Measurements from ENCODE around the gene SPEM3.
A peak's percentile ranks its signal among the peaks of the same experiment; 100 is the strongest.

SPEM3 gene

DNA sequence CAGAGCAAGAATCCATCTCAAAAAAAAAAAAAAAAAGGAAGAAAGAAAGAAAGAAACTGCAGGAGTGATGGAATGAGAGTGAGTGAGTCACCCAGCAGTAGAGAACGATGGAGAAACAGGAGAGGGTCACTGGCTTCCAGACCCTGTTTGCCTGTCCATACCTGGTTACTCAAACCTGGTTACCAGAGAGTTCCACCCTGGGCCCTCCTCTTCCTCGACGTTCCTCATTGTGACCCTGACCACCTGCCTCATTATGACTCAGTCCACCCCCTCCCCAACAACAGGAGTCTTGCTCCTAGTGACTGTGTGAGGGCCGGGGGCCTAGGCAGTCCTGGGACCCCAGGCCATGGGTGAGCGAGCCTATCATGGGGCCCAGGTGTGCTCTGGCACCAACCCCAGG lies at the start of gene SPEM3:
Gene SPEM3, plus strand, starts transcription at position 301 of the 400 bp plus-strand sequence. Its CDS starts 46 bp downstream, at position 347.
- no peak for DNase-seq (ENCODE audit: low spot score)

DNA sequence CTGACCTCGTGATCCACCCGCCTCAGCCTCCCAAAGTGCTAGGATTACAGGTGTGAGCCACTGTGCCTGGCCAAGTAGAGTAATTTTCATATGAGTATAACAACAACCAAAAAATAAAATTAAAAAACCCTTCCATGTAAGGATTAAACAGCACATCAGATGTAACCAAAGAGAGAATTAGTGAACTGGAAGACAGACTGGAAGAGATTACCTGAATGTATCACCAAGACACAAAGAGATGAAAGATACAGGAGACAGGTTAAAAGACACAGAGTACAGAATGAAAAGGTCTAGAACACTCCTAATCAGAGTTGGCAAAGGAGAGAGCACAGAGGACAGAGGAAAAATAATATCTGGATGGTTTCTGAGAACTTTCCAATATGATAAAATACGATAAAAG lies 49.5 kb upstream of the SPEM3 start:
- DNase-seq (ENCODE audit: low spot score) = no peak

DNA sequence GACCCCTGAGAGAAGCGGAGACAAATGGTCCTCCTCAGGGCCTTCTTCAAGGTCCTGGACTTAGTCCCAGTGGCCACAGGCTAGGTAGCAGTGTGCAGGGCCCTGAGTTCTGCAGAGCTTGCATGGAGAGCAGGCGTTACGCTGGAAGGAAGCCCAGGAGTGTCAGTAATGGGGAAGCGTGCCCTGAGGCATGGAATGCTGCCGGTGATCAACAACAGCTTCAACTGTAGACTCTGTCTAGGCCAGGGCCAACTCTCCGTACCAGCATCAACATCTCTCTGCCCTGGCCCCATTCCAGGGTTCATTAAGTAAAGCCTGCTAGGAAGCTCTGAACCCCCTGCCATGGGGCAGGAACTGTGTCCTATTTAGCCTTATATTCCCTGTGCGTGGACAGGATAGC lies 48.3 kb upstream of the SPEM3 start:
- peak; percentile 60 for DNase-seq (ENCODE audit: low spot score)

DNA sequence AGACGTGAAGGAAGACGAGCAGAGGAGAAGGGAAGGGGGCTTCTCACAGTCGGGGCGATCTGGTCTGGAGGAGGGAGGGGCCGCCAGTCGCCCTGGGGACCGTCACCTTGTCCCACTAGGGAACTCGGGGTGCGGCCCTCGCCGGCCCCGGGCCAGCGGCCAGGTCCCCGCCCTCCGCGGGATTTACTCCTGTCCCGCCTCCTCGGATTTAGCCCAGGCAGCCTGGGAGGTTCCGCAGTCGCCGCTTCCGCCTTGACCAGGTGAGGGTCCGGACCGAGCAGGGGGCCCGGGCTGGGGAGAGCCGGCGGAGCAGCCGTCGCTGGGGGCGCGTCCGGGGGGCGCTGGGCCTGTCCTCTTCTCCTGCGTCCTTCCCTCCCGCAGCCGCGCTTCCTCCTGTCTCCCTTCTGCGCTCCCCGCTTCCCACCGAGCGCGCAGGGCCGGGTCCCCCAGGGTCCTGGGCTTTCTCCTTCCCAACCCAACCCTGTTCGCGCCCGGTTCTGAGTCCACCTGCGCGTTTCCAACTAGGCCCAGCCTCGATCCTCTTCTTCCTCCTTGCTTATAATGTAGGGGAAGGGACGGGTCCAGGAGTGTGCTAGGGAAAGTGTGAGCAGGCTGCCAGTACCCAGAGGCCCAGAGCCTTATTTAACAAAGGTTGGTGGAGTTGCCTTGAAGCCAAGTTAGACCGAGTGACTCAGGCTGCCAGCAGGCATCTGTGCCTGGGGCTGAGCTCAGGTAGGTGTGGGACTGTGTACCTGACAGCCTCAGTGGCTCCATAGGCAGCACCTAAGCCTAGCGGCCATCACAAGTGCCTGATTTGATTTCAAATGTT lies 47.6 kb upstream of the SPEM3 start, which contains the start of gene TNK1:
Gene TNK1, plus strand, starts transcription at position 235 of the 829 bp plus-strand sequence. CDS start 1,838 bp downstream, outside the sequence.
- DNase-seq (ENCODE audit: low spot score) = peak; percentile 81

DNA sequence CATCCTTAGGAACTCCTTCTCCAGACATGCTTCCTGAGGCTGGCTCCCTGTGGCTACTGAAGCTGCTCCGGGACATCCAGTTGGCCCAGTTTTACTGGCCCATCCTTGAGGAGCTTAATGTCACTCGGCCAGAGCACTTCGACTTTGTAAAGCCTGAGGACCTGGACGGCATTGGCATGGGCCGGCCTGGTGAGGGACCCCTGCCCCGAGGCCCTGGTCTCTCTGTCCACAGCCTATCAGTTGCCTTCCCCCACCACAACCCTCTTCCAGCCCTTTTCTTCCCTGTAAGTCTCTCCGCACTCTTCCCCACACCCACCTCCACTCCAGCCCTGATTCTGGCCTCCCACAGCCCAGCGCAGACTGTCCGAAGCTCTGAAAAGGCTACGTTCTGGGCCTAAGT lies 45.8 kb upstream of the SPEM3 start:
- DNase-seq (ENCODE audit: low spot score) = no peak

DNA sequence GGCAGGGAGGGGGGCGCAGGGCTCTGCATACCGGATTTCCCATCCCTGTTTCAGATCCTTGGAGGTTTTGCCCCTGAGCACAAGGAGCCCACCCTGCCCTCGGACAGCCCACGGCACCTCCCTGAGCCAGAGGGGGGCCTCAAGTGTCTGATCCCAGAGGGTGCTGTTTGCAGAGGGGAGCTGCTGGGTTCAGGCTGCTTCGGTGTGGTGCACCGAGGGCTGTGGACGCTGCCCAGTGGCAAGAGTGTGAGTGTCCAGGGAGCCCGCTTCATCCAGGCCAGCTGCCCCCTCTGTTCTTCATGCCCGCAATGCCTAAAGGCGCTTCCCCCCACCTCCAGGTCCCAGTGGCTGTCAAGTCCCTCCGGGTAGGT lies 45.3 kb upstream of the SPEM3 start:
- DNase-seq (ENCODE audit: low spot score) = no peak

DNA sequence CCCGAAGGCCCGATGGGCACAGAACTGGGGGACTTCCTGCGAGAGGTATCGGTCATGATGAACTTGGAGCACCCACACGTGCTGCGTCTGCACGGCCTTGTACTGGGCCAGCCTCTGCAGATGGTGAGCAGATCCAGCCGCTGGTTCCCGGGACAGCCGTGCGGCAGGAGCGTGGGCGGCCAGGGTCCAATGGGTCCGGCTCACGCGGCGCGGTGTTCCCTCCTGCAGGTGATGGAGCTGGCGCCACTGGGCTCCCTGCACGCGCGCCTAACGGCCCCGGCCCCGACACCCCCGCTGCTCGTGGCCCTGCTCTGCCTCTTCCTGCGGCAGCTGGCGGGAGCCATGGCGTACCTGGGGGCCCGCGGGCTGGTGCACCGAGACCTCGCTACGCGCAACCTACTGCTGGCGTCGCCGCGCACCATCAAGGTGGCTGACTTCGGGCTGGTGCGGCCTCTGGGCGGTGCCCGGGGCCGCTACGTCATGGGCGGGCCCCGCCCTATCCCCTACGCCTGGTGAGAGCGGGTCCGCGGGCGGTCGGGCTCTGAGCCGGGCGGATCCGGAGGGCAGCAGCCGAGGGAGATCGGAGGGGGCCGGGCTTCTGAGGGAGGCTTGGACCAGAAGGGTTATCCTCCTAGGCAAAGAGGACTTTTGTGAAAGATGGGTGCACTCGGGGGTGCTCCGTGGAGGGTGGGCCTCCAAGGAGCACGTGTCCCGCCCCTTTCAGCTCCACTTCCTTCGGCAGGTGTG lies 44.7 kb upstream of the SPEM3 start:
- DNase-seq (ENCODE audit: low spot score) = peak; percentile 89

DNA sequence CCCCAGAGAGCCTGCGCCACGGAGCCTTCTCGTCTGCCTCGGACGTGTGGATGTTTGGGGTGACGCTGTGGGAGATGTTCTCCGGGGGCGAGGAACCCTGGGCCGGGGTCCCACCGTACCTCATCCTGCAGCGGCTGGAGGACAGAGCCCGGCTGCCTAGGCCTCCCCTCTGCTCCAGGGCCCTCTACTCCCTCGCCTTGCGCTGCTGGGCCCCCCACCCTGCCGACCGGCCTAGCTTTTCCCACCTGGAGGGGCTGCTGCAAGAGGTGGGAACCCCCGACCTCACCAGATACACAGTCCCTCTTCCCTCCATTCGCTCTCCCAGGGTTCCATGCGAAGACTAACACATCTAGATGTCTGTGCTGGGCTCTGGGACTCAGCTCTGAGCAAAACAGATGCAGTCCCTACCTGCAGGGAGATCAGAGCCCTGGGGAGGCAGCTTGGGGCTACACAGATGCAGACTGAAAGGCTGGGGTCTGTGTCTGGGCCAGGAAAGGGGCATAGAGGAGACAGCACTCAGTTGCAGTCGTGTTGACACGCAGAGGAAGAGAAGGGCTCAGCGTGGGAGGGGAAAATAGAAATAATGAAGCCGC lies 44.1 kb upstream of the SPEM3 start:
- DNase-seq (ENCODE audit: low spot score) = no peak

DNA sequence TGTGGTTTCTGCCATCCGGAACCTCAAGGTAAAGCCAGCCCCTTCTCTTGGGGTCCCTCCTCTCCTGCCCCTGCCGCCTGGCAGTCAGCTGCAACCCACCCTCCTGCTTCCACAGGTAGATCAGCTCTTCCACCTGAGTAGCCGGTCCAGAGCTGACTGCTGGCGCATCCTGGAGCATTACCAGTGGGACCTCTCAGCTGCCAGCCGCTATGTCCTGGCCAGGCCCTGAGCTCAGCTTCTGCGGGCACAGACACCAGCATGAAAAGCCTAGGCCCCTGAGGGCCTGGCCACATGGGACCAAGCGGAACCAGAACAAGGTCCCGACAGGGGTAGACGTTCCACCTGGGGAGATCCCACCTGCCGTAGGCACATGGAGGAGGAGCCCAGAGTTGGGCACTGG lies 39.8 kb upstream of the SPEM3 start:
- DNase-seq (ENCODE audit: low spot score) = no peak

DNA sequence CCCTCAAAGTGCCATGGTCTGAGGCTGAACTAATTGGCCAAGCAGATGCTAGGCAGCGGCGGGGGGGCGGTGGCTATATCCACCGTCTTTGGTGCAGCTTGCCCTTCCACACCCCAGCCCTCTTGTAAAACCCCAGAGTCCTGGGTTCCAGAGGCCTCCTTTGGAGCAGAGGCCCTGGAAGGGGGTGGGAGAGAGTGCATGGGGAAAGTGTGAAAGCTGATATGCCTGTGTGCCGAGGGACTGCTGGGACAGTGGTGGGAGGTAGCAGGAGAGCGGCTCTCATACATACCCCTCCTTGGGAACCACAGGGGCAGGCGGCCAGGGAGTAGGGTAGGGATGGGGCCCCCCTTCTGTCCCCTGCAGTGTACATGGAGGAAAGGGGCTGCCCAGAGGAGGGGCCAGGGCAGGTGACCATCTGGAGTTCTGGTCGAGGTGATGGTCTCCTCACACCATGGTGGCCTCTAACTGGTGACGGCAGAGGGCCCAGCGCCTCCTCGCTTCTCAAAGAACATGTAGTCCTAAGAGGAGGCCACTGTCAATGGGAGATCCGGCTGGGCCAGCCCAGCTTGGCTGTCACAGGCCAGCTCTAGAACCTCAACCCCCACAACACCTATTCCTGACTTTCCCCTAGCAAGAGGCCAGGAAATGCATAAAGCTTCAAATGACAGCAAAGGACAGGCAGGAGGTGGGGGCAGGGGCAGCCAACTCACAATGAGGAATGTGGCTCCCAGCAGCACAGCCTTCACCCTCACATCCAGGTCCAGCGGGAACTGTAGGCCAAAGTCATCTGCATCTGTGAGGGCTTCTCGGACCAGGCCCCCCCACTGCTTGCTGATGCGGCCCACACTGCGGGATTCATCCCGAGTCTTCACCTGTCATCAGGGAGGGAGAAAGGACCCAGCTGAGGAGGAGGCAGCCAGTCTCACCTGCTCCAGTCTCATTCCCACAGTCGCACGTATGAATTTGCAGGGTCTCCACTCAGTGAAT lies 38.4 kb upstream of the SPEM3 start:
- DNase-seq (ENCODE audit: low spot score) = no peak

DNA sequence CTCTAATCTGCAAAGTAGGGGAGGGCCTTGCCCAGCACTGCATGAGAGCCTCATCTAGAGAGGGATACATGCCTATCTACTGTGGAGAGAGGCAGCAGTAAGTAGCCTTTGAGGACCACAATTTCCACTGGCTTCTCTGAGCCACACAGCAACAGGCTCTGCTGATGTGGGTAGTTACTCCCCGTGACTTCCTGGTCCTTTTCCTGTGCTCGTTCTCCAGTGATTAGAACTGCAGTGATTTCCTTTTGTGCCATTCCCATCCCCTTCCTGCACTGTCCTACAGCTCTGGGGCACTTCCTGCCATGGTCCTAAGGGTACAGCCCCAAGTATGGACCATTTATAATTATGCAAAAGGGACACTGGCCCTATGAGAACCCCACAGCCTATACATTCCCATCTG lies 37.4 kb upstream of the SPEM3 start:
- no peak for DNase-seq (ENCODE audit: low spot score)

DNA sequence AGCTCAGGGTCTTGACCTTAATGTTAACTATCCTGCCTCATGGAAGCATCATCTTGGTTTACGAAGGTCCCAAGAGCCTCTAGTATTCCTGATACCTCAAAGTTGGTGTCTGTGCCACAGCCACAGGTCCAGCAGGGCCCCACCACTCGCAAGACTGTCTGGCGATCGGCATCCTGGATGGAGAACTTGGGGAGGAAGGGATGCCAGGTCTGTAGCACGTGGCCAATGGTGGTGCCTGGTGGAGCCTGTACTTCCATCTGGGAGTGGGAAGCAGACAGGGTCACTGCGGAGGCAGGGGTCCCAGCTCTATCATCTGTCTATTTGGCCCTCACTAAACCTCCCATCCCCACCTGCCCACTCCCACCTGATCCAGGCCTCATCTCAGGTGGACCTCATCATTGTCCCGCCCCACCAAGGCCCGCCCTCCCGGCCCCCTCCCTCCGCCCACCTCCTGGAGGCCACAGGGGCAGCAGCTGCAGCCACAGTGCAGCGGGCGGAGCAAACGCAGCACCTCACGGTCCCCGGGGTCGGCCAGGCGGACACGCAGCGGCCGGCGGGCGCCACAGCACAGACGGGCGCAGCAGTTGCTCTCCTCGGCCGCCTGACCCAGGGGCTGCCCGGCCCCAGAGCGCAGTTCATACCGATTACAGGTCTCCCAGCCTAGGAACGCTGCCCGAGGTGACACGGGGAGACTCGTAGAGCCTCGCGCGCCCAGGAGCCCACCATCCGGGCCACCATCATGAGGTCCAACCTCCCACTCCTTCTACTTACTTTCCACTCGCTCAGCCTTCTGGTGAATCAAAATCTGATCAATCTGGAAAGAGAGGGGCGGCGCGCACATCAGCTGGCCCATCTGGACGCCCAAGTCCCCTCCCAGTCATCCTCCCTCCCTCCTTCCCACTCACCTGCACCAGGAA lies 35.7 kb upstream of the SPEM3 start:
- DNase-seq (ENCODE audit: low spot score) = peak; percentile 73

DNA sequence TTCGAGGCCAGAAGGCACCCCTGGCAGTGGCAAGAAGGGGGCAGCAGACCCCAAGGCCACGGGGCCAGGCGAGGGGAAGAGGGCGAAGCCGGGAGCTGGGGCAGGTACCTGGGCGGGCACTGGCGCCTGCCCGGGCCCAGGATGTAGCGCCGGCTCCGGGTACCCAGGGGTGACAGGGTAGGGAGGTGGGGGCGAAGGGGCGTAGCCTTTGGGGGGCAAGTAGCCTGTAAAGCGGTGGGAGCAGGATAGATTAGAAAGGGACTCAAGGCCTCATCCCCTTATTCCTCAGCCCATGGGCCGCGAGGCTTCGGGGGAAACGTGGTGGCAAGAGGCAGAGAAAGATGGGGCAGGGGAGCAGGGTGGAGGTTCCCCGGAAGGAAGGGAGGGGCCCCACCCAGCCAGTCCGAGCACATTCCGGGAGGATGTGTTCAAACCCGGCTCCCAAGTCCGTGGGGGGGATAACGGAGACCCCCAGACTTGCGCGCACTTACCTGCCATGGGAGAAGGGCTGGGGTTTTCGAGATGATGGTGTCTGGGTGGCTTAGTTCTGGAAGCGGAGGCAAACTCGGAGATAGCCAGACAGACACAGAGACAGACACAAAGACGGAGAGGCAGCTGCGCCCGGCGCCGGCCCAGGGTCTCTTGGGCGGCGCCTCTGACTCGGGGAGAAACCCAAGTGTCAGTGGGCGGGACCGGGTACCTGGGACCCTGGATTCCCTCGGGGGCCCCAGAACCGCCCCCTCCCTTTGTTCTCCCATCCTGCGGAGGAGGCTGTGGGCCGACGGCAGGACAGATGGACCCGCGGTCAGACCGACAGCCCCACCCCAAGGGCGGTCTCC lies 34.8 kb upstream of the SPEM3 start:
- DNase-seq (ENCODE audit: low spot score) = peak; percentile 74

DNA sequence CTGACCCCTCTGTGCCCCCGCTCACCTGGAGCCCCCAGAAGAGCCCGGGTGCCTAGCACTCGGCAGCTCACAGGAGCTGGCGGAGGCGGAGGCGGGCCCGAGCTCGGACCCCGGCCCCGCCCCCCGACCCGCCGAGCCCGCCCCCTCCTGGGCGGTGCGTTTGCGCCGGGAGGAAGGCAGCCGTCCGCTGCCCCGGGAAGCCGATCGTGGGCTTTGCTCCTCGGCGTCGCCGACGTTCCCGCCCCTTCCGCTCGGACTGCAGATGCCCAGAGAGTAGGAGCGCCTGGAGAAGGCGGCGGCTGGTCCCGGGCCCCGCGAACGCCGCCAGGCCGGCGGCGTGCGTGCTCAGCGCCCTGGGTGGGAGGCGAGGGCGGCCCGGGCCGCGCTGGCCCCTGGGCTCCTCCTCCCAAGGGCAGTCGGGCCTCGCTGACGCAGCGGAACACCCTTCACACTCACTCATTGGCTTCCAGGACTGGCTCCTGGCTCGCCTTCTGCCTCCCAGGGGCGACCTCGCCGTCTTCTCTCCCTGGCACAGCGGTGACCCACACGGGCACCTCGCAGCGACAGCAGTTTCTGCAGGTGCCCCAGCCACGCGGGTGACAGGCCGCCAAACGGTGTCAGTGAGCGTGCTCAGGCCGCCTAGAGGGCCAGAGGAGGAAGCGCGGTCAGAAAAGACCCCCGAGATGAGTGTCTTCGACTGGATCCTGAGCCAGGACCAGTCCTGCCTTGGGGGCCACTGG lies 34.0 kb upstream of the SPEM3 start, which contains the start of gene PLSCR3:
Gene PLSCR3, minus strand, starts transcription at position 74 of the 740 bp plus-strand sequence. CDS start 415 bp downstream, outside the sequence.
- peak; percentile 95 for DNase-seq (ENCODE audit: low spot score)

DNA sequence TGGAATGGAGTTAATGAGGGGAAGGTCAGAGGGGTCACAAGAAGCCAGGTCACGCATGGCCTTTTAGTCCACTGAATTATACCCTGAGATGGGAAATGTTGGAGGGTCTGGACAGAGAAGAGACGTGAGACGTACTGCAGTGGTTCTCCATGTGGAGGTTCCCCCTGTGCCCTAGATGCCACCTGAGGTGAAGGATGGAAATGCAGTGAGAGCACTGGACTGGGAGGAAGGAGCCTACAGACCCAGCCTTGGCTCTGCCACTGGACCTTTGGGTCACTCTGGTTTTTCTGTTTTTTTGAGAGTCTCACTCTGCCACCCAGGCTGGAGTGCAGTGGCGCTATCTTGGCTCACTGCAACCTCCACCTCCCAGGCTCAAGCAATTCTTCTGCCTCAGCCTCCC lies 32.5 kb upstream of the SPEM3 start:
- no peak for DNase-seq (ENCODE audit: low spot score)

DNA sequence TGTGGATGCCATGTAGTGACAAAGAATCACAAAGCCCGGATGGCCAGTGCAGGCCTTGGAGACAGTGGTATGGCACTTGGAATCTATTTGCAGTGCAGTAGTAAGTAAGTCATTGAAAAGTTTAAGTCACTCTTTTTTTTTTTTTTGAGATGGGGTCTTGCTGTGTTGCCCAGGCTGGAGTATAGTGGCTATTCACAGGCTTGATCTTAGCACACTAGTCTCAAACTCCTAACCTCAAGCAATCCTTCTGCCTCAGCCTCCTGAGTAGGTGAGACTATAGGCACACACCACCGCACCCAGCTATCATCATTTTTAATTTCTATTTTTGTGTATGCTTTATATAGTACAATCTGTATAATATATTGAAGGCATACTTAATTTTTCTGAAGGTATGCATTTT lies 30.0 kb upstream of the SPEM3 start:
- DNase-seq (ENCODE audit: low spot score) = no peak

DNA sequence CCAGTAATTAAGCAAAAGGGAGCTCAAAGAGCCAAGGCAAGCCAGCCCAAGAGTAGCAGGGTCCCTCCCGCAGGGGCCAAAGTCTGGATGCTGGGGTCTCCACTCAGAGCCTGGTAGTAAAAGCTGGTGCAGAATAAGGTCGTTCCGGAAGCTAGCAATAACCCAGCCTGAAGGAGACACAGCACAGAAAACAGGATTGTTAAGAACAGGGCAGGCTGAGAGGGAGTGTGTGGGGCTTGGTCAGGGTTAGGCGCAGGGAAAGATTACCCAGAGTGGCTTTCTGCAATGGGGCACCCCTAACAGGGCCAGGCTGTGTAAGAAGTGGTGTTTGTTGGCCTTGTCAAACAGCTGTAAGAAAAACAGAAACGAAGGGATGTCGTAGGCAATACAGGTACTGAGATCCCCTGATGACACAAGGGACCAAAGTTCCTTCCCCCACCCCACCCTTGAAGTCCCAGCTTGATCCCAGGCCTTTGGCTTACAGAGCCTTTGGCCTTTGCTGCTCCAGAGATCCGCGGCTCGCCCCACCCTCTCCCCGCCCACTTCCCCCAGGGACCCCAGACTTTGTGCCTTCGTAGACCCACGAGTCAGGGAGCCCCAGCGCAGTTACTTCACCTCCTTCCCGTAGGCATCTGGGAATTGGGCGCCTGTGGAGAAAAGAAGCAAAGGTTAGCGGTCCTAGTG lies 25.5 kb upstream of the SPEM3 start:
- DNase-seq (ENCODE audit: low spot score) = no peak

DNA sequence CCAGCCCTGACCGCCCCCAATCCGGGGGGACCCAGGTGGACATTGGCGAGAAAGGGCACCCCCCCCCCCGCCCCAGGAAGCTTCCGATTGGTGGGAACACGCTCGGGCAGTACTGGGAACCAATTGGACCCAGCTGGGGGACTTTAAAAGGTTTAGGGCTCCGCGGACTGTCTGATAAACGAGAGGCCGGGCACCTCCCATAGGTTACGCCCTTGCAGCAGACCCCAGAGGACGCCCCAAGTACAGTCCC lies 25.0 kb upstream of the SPEM3 start:
- no peak for DNase-seq (ENCODE audit: low spot score)
